HEK293 (cell line): ENCODE measurements around the gene KANSL1L.

Experiments
- CTCF ChIP-seq: fragments of 450-650 bp; formaldehyde crosslinking; IDR thresholded peaks from 2 replicates; pipeline ENCODE4 v1.5.1; 2016; ENCODE audit warnings: missing biosample characterization, missing genetic modification characterization
- PRDM1 ChIP-seq: fragments of 450-650 bp; formaldehyde crosslinking; IDR thresholded peaks from 2 replicates; pipeline ENCODE4; 2016; ENCODE audit warnings: missing biosample characterization, missing genetic modification characterization
- ZBTB7A ChIP-seq: fragments of 450-650 bp; formaldehyde crosslinking; IDR thresholded peaks from 2 replicates; pipeline ENCODE4 v1.5.1; 2016; ENCODE audit warnings: low read depth, missing biosample characterization, missing genetic modification characterization
- ZBTB8A ChIP-seq: fragments of 450-650 bp; formaldehyde crosslinking; IDR thresholded peaks from 2 replicates; pipeline ENCODE4 v1.5.1; 2016; ENCODE audit warnings: missing biosample characterization, missing genetic modification characterization
- ZNF274 ChIP-seq, 2 experiments: fragments of 200-500 bp in 1 of 2; fragments of 450-650 bp in 1 of 2; sonication (Bioruptor generic) in 1 of 2; formaldehyde crosslinking in 1 of 2; IDR thresholded peaks; 2 replicates each; pipeline versions ENCODE4 v1.5.1 to v1.6.1; 2014 to 2016; ENCODE audit warnings: borderline replicate concordance in 1 of 2, inconsistent platforms in 1 of 2, low read length in 1 of 2, missing biosample characterization in 1 of 2, missing genetic modification characterization in 1 of 2
- ZNF521 ChIP-seq: fragments of 450-650 bp; formaldehyde crosslinking; IDR thresholded peaks from 2 replicates; pipeline ENCODE4 v1.5.1; 2017; ENCODE audit warnings: missing biosample characterization, mild to moderate bottlenecking, missing genetic modification characterization
- ZNF677 ChIP-seq: fragments of 450-650 bp; IDR thresholded peaks from 2 replicates; pipeline ENCODE4 v1.5.0; 2018; ENCODE audit warnings: missing biosample characterization, mild to moderate bottlenecking, missing genetic modification characterization, moderate library complexity
- ZSCAN5A ChIP-seq: fragments of 450-650 bp; formaldehyde crosslinking; IDR thresholded peaks from 2 replicates; pipeline ENCODE4 v1.5.1; 2016; ENCODE audit warnings: missing biosample characterization, missing genetic modification characterization

- TF ChIP-seq CTCF (tag by site-specific recombination), result no peak
- TF ChIP-seq ZNF521, result no peak
- TF ChIP-seq ZSCAN5A (tag by site-specific recombination), result no peak
- TF ChIP-seq ZNF274 (IDR thresholded peaks at IDR 0.05; ENCODE audit: low read length), result no peak
- TF ChIP-seq ZNF274 (tag by site-specific recombination; IDR thresholded peaks at IDR 0.05; ENCODE audit: borderline replicate concordance), result no peak
- TF ChIP-seq ZNF677, result no peak
- TF ChIP-seq ZBTB7A, result no peak
- no peak for TF ChIP-seq PRDM1 (tag by site-specific recombination)
- no peak for TF ChIP-seq ZBTB8A (tag by site-specific recombination)
Measured at GRCh38 chr2:210092791-210093190, 78.4 kb downstream of the KANSL1L start.
